ENCODE measurements around the gene CCDC107.
"Not testable (repeated sequence)": the region's sequence is repeated elsewhere in the genome, so short reads cannot be mapped to it uniquely, and the experiment has no call there.

Gene CCDC107

DNA sequence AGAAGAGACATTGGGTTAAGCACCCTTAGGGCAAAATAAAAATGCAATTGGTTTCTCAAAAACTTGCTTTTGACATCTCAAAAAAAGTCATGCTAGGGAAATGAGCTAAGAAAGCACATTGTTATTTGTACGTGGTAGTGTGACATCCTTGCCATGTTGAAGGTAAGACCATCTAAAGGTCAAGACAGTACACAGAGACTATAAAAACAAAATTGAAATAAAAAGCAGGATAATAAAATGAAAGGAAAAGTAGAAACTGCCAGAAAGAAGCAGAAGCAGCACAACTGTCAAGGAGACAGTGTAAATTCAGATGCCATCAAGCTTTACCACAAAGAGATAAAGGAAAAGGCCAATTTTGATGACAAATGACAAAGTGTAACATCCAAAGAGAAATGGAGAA lies 18.9 kb upstream of the CCDC107 start:
- FAIRE-seq = not testable (repeated sequence)

DNA sequence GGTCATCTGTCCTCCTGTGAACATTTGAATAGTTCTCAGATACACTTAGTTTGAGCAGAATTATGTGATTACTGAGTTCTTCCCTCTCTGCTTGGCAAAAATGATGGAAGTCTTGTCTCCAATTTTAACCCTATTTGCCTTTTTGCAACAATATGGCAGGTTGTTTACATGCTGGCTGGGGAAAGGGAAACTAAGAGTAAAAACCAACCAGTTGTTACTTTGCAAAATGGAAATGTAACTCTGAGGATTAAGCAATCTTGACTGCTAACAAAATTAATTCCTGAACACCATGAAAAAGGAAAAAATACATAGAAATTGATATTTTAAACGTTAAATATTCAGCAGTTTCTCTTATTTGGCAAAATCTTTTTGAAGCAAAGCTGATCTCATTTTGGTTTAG lies 18.5 kb upstream of the CCDC107 start:
- no peak for FAIRE-seq

DNA sequence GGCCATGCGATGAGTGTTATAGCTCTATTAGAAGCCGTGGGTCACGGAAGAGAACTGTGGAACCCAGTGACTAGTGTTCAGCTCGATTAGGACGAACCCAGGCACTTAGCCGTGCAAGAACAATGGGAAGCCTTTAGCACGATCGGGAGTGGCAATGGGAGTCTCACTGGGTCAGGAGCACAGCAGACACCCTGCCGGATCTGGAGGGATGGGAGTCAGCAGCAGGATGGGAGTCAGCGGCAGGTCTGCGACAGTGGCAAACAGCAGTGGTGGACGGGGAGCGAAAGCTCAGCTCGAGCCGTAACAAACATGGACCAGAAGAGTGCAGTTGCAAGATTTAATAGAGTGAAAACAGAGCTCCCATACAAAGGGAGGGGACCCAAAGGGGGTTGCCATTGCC lies 17.7 kb upstream of the CCDC107 start:
- not testable (repeated sequence) for FAIRE-seq

DNA sequence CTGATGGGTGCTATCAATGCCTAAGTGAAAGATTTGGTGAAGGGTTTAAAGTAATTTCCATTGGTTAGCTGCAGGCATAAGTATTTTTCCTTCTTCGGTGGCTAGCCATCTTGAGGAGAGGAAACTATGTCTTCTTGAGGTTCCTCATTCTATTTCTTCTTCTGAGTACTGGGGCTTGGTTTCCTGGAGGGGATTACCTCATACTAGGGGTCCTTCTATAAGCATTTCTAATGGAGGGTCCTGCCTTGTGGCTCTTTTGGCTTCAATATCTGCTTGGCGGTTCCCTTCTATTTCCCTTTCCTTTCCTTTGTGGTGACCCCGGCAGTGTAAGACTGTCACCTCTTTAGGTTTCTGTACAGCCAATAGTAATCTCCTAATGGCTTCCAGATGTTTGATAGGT lies 16.6 kb upstream of the CCDC107 start:
- FAIRE-seq = not testable (repeated sequence)

DNA sequence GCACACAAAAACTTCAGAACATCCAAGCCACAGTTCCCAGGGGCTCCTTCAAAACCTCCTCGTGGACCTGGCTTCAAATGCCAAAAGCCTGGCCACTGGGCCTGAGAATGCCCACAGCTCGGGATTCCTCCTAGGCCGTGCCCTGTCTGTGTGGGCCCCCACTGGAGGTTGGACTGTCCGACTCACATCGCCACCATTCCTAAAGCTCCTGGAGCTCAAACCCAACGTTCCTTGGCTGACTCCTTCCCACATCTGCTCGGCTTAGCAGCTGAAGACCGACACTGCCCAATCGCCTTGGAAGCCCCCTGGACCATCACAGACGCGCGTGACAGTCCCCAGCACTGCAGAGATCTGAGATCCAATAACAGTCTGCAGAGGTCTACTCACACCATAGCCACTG lies 15.0 kb upstream of the CCDC107 start:
- no peak for FAIRE-seq

DNA sequence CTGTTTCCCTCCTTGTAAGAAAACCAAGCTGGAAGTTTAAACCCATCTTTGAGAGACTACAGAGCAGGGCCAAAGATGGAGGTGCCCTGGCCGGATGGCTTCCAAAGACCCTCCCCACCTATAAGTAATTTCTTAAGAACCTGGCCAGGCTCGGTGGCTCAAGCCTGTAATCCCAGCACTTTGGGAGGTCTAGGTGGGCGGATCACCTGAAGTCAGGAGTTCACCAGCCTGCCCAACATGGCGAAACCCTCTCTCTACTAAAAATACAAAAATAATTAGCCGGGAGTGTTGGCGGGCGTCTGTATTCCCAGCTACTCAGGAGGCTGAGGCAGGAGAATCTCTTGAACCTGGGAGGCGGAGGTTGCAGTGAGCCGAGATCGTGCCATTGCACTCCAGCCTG lies 12.4 kb upstream of the CCDC107 start:
- FAIRE-seq = not testable (repeated sequence)

DNA sequence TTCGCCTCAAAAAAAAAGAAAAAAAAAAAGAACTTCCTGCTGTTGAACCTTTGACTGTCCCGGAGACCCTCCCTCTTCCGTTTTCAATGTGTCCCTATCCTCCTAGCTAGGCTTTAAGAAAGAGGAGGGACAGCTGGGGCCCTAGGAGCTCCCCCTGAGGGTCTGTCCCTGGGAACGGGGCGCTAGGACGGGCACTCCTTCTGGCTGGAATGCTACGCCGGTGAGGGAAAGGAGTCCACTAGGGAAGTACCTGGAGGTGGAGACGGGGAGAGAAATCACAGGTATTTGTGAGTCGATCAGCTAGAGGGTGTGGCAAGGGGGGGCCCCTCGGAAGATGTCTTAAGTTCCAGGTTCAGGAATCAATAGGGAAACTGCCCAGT lies 11.9 kb upstream of the CCDC107 start:
- FAIRE-seq = no peak

DNA sequence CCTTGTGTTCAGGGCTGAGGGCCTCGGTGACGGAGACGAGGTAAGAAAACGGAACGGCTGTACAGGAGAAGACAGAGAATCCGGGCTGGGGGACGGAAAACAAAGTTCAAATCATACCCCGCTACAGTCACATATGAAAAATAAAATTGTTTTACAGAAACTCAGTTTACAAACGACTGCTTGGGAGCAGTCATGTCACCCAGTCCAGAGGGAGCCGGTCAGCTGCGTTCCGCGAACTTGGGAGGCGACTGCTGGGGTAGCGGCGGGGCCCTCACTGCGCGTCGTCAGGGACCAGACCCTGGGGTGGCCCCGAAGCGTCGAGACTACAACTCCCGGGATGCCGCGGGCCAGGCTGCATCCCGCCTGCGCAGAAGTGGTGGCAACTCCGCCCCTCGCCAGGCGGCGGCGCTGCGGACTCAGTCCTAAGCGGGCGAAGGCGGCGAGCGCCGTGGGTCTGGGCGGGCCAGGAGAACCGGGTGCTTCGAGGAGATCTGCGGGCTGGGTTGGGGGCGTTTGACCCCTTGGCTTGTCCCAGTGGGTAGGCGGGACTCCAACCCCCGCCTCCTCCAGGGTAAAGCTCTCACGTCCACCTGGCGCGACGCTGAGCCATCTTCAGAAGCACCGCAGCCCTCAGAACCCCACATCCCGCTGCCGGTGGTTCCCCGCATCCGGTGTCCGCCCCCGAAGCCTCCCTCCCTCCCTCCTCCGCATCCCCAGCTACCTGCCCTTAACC lies 11.4 kb upstream of the CCDC107 start:
- FAIRE-seq = no peak

DNA sequence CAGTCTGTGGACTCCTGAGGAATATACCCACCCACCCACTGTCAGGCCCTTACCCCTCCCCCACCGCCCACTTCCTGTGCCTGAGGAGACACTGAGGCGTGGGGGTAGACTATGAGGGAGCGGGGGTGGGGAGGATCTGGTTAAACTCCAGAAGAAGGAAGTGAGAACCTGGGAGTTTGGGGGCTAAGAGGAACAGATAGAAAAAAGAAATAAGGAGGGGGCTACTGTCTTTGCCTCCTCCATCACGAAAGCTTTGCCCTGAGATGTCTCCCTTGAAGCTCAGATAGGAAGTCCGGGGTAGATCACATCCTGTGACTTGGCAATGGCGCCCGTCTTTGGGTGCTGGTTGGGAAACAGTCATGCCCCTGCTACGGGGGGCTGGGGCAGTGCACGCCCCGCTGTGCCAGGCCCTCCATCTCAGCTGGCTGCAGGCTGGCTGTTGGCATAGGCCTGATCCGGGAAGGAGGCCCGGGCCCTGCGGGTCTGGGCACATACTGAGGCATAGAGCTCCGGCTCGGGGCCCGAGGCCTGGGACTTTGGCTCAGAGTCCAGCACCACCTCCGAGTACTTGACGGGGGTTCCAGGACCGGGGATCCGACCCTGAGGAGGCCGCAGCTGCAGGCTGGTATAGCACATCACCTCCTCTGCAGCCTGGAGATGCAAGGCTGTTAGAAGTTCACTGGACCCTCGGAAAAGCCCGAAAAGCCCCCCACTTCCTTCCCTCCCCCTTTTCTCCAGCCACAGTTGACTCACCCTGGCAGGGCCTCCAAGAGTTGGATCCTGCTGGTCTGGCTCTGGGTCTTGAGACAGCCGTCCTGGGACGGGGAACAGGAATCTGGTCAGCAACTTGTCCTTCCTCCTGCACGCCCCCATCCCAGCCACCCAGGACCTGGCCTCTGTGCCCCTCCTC lies 8.4 kb upstream of the CCDC107 start:
- FAIRE-seq = no peak

DNA sequence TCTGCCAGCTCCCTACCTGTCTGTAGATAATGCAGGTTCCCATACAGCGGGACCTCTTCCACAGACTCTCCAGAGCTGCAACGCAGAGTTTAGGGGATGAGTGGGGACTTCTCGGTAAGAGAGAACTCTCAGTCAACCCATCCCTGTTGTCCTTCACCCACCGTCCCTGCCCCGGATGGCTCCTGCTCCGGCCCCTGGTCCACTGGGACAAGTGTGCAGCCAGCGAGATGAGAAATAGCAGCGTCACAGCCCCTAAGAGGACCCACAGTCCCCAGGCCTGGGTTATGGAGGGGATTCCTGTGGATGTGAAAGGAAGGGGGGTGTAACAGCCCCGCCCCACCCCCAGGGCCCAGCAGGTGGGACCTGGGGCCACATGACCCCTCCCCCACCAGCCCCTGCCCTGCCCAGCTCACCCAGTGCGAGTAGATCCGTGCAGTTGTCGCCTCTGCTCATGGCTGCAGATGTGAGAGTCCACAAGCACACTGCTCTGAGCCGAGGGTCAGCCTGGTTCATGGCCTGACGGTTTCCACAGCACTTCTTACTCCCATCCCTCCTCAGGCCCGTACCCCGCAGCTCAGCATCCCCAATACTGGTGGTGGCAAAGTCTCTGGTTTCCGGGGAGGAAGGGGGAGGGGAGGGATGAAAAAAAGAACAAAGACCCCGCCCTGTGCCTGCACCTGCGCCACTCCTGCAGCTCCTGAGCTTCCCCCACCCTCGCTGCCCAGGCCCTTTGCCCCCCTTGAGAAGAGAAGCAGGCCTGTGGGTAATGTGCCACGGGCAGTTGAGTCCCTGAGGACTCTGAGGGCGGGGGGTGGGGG lies 7.5 kb upstream of the CCDC107 start, which contains the start of gene SIT1:
TSS of gene SIT1 (minus strand) at position 591 of the 818 bp plus-strand sequence. CDS start at position 513, 78 bp downstream.
- no peak for FAIRE-seq

DNA sequence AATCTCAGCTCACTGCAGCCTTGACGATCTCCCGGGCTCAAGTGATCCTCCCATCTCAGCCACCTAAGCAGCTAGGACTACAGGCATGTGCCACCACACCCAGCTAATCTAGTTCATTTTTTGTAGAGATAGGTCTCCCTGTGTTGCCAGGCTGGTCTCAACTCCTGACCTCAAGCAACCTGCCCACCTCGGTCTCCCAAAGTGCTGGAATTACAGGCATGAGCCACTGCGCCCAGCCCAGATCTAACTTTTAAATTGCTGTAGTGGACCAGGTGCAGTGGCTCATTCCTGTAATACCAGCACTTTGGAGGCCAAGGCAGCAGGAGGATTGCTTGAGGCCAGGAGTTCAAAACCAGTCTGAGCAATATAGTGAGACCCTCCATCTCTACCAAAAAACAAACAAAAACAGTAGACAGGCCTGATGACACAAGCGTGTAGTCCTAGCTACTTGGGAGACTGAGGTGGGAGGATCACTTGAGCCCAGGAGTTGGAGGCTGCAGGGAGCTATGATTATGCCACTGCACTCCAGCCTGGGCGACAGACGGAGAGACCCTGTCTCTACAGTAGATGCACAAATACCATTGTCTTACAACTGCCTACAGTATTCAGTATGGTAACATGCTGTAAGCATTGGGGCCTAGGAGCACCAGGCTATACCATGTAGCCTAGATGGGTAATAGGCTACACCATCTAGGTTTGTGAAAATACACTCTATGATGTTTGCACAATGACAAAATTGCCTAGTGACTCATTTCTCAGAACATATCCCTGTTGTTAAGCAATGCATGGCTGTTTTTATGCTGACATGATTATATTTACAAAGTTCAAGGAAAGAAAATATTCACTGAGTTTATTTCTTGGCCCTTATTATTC lies 5.9 kb upstream of the CCDC107 start:
- FAIRE-seq = peak; percentile 94

DNA sequence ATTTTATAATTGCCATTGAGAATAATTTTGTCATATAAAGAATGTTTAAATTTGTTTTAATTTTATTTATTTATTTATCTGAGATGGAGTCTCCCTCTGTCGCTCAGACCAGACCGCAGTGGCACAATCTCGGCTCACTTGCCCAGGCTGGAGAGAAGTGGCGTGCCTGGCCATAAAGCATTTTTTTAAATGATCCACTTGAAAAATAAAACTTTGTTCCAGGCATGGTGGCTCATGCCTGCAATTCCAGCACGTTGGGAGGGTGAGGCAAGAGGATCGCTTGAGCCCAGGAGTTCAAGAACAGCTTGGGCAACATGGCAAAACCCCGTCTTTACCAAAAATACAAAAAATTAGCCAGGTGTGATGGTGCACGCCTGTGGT lies 5.3 kb upstream of the CCDC107 start:
- FAIRE-seq = no peak

DNA sequence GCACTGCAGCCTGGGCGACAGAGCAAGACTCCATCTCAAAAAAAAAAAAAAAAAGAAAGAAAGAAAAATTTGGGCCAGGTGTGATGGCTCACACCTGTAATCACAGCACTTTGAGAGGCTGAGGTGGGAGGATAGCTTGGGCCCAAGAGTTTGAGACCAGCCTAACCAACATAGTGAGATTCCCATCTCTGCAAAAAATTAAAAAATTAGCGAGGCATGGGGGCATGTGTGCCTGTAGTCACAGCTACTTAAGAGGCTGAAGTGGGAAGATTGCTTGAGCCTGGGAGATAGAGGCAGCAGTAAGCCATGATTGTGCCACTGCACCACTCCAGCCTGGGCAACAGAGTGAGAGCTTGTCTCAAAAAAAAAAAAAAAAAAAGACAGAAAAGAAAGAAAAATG lies 4.5 kb upstream of the CCDC107 start:
- no peak for FAIRE-seq

DNA sequence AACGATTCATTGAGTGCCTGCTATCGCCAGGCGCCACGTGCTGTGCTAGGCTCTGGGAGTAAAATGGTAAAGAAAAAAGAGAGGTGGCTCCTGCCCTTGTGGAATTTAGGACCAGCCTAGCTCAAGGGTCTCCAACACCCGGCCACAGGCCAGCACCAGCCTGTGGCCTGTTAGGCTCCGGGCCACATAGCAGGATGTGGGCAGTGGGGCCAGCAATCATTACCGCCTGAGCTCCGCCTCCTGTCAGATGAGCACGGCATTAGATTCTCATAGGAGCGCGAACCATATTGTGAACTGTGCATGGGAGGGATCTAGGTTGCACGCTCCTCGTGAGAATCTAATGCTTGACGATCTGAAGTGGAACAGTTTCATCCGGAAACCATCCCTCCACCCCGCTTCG lies 1.7 kb upstream of the CCDC107 start:
- no peak for FAIRE-seq

DNA sequence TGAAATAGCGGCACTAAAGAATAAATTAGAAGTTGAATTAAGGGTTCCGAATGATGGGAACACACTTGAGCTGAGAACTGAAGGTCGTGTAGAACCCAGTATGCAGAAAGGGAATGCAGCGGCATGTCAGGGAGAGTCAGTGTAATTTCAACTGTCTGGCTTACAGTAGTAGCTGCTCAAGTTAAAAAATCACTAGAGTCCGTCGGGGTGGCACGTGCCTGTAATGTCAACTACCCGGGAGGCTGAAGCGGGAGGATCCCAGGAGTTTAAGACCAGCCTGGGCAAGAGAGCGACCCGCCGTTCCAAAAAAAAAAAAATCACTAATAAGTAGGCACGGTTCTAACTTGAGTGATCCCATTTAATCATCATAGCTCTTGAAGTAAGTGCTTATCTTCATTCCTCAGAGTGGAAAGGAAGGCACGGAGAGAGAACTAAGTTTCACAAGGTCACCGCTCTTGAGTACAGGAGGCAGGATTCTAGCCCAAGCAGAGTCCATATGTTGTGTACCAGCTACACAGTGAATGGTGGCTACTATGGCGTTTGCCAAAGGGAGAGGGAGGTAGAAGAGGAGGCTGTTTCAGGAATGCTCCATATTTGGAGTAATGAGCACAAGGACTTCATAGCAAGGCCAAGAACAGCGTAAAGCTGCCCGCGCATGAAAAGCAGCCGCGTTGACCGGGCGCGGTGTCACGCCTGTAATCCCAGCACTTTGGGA lies 1.1 kb upstream of the CCDC107 start:
- no peak for FAIRE-seq

DNA sequence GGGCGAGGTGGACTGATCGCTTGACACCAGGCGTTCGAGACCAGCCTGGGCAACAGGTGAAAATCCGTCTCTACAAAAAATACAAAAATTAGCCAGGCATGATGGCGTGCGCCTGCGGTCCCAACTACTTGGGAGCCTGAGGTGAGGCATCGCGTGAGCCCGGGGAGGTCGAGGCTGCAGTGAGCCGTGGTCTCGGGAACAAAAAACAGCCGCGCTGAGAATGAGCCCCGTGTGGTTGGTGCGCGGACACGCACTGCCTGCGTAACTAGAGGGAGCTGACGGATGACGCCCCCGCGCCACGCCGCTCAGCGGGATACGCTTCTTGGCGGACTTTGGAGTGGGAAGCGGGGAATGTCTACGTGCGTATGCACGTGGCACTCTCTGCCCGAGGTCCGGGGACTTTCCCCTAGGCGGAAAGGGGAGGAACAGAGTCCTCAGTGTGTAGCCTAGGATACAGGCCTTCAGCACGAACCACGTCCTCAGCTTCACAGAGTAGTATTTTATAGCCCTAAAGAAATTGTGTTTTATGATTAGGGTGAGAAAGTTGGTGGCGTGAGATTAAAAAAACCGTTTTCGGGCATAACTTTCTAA lies 451 bp upstream of the CCDC107 start, which contains the start of gene RMRP:
TSS of gene RMRP (minus strand) at position 474 of the 591 bp plus-strand sequence.
- FAIRE-seq = peak; percentile 89

DNA sequence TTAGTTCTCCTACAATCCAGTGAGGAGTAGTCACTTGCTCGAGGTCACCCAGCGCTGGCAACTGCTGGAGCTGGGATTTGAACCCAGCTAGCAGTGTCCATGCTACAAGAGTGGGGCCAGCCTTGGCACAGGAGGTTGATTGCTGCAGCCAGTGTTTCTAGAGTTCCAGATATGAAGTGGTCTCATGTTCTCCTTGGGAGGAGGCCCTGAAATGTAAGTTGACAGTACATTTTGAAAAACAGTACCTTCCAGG lies 802 bp downstream of the CCDC107 start:
- FAIRE-seq = no peak

DNA sequence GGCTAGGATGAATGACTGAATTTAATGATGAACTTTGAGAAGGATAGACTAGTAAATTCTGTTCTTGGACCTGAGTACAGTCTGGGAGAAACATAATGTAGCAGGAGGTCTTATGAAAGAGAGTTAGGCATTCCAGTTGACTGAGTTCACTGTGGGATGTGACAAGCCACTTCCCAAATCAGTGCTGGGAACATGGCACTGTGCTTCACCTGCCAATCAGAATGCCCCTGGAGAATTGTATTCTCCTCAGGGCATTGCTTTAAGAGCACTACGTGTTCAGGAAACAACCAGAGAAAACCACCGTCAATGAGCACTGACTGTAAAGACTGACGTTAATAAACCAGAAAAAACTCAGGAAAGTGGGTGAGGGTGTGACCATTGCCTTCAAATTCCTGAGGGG lies 1.2 kb downstream of the CCDC107 start:
- FAIRE-seq = no peak

DNA sequence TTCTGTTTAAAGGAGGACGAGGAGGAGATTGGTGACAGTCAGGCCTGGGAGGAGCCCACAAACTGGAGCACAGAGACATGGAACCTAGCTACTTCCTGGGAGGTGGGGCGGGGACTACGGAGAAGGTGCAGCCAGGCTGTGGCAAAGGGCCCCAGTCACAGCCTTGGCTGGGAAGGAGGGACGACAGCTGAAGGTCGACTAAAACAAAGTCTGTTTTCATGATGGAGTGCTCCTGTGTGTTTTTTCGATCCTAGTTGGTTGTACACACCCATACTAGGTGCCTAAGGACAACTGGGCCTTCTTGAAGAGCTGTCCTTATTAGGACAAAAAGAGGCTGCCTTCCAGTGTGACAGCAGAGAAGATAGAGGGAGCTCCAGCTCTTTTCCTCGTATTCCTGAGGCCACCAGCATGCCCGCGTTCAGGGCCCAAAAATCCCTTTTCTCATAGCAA lies 2.9 kb downstream of the CCDC107 start:
- no peak for FAIRE-seq

DNA sequence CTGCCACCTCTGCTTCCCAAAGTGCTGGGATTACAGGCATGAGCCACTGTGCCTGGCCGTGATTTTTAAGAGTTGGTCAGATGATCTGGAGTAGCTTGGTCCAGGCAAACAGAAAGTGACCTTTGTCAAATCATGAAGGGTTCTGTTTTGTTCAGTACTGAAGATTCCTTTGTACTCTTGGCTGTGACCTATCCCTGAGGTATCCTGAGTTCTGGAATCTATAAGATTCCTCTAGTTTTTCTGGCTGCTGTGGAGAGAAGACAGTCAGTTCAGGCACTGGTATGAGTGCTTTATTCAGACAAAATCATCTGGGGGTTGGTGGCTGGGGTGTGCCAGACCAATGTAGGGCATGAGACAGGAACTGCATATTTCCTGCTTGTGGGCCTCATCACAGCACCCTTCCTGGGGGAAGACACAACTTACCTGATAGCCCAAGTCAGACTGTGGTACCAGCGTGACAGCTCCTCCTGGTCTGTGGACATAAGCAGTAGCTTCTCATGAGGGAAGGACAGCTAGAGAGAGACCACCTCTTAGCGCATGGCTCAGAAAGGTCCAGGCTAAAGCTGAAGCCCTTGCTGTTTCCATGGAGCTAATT lies 3.8 kb downstream of the CCDC107 start:
- no peak for FAIRE-seq

DNA sequence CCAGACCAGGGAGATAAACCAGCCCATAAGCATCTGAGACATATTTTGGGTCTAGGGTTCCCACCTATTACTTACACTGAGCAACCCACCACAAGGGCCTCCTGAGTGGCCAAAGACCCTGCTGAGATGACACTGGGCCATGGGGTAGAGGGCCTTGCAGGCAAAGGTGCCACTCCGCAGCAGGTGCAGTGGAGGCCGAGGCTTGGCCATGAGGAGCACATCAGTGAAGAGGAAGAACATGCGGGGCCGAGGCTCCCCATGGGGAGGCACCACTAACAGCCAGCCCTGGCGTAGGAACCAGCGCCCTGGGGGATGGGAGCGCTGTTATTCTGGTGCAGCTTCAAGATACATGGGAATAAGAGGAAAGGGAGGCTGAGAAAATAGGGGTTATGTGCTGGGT lies 4.3 kb downstream of the CCDC107 start:
- no peak for FAIRE-seq
